MM.1S (cell line): Measurements from ENCODE around the gene ZMYM1.
"Not testable (repeated sequence)": the region's sequence is repeated elsewhere in the genome, so short reads cannot be mapped to it uniquely, and the experiment has no call there.

ENCODE experiments used
- EZH2phosphoT487 ChIP-seq: fragments of 300-600 bp; sonication (generic); IDR thresholded peaks from 2 replicates; pipeline ENCODE4 v1.6.1; 2018; ENCODE audit warnings: antibody characterized with exemption, low read length
- TF ChIP-seq, protein P1 (sequence below): fragments of 300-600 bp; sonication (generic); IDR thresholded peaks from 2 replicates; pipeline ENCODE4 v1.5.1; 2016; ENCODE audit warnings: antibody characterized with exemption, low read length, mixed read lengths

DNA sequence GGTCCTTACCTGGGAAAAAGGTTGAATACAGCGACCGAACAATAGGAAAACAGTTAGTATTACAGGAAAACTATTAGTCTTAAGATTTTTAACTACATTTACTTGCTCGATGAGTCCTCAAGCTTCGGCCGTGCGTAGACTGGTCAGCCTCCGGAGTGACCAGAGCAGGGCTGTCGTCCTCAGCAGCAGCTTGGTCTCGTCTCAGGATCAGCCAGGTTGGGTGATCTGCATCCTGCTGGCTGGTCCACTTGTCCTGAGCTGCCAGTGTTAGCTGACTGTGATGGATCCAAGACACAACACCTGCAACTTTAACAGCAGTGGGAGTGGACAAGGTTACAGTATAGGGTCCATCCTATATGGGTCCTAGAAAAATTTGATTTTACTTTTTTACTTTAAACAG lies 63.5 kb downstream of the ZMYM1 start:
- TF ChIP-seq, protein P1, sequence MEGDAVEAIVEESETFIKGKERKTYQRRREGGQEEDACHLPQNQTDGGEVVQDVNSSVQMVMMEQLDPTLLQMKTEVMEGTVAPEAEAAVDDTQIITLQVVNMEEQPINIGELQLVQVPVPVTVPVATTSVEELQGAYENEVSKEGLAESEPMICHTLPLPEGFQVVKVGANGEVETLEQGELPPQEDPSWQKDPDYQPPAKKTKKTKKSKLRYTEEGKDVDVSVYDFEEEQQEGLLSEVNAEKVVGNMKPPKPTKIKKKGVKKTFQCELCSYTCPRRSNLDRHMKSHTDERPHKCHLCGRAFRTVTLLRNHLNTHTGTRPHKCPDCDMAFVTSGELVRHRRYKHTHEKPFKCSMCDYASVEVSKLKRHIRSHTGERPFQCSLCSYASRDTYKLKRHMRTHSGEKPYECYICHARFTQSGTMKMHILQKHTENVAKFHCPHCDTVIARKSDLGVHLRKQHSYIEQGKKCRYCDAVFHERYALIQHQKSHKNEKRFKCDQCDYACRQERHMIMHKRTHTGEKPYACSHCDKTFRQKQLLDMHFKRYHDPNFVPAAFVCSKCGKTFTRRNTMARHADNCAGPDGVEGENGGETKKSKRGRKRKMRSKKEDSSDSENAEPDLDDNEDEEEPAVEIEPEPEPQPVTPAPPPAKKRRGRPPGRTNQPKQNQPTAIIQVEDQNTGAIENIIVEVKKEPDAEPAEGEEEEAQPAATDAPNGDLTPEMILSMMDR = not testable (repeated sequence)
- TF ChIP-seq EZH2phosphoT487 = not testable (repeated sequence)
